Daoy (cell line): ENCODE measurements around the gene PPL. TPM values are rescaled to one million over a fixed set of nuclear protein-coding genes. Genes with fewer than 3 reads are reported as not detected.
"Not testable (repeated sequence)": the region's sequence is repeated elsewhere in the genome, so short reads cannot be mapped to it uniquely, and the experiment has no call there.

Source experiments
- DNase-seq: peaks from one replicate; pipeline ENCODE4 v3.0.0-alpha.2; 2015; ENCODE audit warnings: low read depth
- total RNA-seq: library from RNA; depleted of rRNA; stranded (reverse); fragments of >200 nt; shearing (Covaris generic); gene quantifications from 2 replicates; pipeline ENCODE4 v1.2.3, GENCODE V29; 2014

The PPL gene
- total RNA-seq, 1 experiment from 2014 or later = 0.06 TPM

DNA sequence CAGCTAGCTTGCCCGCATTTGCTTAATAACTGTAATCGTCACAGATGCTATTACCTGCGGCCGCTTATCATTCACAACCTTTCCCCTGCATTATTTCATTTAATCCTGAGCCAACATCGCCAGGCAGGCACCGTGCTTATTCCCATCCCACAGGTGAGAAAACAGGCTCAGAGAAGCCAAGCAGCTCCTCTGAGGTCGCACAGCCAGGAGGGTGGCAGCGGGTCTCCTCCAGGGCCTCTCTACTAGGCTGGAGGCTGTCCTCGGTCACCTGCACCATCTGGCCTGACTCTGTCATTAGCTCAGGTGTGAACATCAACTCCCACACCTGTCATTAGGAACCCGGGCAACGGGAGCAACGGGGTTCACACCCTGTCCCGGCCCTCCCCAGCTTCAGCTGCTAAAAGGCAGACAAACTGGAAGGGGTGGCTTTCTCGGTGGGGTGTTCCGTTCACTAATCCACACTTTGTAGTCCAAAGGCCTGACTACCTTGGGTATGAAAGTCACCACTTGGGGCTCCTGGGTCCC, 3.0 kb downstream of the PPL start:
- DNase-seq = no peak

DNA sequence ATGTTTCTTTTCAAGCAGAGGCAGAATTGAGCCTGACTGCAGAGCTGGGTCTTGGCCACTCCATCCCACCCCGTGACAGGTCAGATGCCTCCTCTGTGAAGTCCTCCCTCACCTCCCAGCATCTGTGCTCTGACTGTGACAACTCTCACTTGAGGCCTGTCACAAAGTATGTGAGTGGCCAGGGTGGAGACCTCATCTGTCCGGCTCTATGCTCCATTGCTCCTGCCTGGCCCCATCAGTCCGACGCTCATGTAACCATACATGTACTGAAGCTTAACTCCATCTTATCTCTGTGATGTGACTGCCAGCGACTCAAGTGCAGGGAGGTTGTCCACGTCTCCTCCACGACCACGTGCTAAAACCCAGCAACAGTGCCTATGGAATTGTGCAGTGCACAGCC, 3.5 kb downstream of the PPL start:
- DNase-seq = no peak

DNA sequence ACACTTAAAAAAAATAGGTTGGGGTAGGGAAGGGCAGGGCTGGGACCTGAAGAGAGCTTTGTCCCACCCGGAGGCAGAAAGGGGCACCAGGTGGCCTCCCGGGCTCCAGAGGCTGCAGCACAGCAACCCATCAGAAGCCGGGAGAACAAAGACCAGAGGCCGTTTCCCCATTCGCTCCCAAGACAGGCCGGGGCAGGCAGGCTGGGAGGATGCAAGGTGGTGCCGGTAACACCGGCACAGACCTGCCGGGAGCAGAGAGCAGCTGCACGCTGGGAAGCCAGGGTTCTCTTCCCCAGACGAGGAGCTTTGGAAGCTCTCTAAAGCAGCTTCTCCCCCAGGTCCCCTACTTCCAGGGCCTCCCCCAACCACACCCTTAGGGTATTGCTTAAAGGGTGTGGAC, 5.6 kb downstream of the PPL start:
- DNase-seq = no peak

DNA sequence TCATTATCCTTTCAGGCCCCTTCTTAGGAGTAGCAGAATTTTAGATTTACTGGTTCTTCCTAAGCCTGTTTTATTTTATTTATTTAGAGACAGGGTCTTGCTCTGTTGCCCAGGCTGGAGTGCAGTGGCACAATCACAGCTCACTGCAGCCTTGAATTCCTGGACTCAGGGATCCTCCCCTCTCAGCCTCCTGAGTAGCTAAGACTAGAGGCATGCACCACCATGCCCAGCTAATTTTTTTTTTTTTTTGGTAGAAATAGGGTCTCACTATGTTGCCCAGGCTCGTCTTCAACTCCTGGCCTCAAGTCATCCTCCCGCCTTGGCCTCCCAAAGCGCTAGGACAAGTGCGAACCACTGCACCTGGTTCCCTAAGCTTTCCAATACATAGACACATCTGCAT, 7.3 kb downstream of the PPL start:
- not testable (repeated sequence) for DNase-seq

DNA sequence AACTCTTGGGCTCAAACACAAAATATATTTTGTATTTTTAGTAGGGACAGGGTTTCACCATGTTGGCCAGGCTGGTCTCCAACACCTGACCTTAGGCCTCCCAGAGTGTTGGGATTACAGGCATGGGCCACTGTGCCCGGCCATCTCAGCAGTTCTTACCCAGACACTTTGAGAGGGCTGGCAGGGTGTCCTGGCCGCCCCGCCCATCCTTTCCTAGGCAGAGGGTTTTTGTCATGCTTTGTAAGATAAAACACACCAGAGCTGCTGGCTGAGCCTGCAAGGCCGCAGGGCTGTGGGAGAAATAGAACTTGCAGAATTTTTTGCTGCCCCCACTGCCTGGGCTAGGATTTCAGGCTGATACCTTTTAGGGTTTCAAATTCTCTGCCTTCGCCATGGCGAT, 8.7 kb downstream of the PPL start:
- DNase-seq = no peak

DNA sequence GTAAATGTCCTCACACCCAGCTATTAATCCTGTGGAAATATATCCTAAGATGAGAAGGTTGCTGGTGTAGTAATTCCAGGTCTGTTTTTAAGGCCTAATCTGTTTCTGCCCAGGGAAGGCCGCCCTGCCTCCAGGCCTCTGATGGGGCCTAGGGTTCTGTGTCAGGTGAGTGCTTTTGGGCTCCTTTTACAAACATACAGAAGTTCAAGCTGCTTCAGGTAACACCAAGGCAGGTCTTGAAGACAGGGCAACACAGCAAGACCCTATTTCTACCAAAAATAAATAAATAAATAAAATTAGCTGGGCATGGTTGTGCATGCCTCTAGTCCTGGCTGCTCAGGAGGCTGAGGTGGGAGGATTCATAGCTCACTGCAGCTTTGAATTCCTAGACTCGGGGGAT, 9.3 kb downstream of the PPL start:
- no peak for DNase-seq

DNA sequence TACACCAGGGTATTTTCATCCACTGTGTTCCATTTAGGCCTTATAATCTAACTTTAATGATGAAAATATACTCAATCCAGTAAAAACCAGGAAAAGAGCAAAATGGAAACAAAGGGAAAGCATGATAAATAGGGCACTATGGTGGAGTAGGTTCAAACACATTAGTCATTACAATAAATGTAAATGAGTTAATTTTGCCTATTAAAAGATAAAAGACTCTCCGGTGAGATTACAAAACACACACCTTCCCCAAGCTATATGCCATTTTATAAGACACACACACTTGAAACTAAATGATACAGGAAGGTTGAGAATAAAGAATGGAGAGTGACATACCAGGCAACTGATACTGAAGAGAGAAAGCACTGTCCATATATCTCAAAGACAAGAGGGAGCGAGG, 10.0 kb downstream of the PPL start:
- no peak for DNase-seq

DNA sequence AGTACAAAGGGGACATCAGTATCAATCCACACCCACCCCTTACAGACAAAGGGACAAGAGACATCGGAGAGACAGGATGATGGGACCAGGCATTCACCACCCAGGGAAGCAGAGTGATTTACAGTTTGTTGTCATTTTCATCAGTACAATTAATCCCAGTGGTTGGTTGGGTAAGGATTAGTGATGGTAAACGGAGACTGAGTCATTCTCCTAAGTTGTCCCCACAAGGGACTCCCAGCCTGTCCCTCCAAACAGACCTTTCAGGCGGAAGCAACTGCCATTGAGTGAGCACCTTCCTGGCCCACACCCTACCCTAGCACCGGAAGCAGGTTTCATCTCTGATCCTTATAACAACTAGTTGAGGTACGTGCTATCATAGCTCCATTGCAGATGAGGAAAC, 11.2 kb downstream of the PPL start:
- no peak for DNase-seq

DNA sequence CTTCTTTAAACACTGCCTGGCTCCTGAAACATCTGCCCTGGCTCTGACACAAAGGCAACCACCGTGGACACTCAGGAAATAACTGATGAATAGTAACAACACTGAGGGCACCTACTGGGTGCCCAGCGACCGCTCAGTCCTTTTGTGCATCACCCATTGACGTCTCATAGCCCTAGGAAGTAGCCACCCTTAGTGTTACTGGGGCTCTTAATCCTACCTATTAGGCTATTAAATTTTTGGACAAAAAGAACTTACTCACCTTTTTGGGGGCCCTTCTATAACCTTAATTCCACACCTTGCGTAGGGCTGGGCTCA, 11.7 kb downstream of the PPL start:
- no peak for DNase-seq

DNA sequence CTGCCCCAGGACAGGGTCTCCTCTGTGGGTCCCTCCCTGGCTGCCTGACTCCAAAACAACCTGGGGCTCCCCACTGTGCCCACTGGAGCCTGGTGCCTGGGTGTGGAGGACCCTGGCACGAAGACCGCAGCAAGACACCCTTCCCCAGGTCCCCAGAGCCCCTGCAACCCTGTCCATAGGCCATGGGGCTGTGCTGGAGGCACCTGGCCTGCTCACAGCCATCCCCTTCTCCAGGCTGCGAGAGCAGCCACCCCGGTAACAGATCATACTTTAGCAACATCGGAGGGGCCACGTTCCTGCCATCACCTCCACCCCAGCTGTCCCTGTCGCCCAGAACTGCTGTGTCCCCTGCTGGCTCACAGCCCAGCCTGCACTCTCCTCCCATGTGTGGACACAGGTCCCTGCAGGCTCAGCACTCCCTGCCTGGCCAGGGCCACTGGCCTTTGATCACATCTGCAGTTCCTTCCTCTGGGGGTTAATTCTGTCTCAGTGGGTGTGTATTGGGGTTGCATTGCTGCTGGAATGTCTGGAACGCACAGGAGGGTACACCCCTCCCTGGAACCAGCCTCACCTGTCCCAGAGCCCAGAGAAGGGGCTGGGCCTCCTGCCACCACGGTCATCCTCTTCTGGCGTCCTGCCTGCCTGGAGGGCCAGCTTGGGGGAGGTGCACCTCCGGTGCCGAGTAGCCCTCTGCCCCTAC, 12.2 kb downstream of the PPL start:
- DNase-seq = no peak

DNA sequence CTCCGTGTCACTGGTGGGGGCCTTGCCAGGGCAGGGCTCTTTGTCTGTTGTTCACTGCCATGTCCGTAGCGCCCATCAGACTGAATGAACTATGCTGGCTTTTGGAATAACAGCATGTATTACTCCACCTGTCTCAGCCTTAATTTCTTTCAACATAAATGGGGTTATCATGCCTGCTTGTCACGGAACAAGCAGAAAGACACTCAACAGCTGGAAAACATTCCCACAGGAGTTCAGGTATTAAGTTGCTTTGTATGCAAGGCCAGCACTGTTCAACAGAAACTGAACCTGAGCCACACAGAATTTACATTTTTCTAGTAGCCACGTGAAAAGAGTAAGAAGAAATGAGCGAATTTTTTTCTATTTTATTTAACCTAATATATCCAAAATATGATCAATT, 13.1 kb downstream of the PPL start:
- no peak for DNase-seq

DNA sequence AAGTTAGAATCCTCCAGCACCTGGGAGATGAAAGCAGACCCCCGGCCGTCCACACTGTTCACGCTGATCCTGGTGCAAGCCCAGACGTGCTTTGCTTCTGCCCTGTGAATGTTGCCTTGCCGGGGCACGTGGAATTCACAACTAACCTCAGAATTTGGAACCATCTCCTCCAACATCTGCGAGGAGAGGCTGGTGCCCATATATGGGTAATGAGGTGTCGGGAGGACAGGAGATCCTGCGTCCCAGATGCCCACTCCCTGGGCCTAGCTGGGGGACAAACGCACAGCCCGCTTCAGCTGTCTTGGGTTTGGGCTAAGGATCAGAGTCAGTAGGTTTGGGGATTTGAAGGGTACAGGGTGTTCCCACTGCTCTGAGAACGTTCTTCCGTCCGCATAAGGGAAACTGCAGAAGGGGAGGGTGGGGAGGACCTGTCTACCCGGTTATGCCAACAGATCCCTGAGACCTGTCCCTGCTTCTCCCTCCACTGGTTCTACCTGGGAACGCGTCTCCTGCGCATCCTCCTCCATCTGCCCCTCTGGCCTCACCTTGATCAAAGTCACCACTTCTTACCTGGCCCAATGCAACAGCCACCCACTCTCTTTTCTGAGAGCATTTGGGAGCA, 14.1 kb downstream of the PPL start:
- no peak for DNase-seq

DNA sequence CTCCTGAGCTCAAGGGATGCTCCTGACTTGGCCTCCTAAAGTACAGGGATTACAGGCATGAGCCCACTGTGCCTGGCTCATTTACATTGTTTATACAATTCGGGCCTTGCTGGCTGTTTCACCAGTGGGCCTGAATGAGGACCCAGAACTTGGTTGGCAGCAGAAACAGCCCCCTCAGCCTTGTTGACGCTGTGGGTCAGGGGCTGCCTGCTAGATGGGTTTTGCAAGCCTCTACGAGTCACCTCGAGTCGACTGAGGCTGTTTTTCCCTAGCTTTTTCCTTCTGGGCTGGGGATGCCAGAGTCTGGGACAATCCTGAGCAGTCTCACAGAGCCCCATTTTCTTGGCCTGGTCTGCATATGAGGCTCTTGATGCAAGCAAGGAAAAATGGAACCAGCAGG, 16.1 kb downstream of the PPL start:
- no peak for DNase-seq

DNA sequence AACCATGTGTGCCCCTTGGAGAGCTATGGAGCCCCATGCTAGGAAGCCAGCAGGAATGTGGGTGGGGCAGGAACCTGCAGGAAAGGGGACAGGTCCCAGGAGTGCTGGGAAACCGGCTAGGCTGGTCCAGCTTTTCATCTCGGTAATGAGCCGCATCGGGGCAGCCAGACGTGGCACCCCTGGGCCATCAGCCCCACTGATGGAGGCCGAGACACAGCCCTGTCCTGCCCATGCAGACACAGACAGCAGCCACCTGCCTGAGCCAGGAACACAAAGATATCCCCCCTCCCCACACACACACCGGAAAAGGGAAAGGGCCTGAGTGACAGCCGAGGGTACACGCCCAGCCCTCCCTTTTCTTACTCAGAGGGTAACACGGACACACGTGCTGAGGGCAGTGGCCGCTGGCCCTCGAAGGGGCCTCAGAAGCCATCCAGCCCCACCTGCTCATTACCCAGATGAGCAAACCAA, 18.1 kb downstream of the PPL start:
- no peak for DNase-seq

DNA sequence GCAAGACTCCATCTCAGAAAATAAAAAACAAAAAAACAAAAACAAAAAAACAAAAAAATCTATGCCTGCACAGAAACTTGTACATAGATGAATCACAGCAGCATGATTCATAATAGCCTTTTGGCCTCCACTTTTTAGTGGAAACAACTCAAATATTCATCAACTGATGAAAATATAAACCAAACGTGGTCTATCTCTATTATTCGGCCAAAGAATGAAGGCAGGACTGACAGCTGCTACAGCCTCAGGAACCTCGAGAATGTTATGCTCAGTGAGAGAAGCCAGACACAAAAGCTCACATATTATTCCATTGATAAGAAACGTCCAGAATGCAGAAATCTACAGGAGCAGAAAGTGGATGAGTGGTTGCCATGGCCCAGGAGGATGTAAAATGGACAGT, 19.8 kb downstream of the PPL start:
- no peak for DNase-seq

DNA sequence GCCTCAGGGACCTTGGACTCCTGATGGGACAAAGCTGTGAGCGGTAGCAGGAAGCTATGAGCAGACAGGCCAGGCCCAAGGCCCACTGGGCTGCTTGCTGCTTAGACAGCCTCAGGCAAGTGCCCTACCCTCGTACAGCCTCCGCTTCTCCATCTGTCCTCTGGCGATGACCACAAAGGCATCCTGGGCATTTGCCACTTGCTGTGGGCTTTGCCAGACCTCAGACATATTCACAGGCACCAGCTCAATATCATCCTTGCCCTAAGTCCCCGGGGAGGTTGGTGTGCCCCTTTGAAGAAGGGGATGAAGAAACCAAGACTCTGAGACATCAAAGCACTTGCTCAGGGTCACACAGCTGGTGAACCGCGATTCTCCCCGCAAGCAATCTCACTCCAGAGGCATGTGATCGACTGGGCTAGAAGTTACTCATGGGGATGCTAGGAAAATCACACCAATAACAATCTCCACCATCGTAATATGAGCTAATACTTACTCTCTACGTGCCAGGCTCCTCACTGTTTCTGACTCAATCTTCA, 21.7 kb downstream of the PPL start:
- DNase-seq = peak; percentile 76

DNA sequence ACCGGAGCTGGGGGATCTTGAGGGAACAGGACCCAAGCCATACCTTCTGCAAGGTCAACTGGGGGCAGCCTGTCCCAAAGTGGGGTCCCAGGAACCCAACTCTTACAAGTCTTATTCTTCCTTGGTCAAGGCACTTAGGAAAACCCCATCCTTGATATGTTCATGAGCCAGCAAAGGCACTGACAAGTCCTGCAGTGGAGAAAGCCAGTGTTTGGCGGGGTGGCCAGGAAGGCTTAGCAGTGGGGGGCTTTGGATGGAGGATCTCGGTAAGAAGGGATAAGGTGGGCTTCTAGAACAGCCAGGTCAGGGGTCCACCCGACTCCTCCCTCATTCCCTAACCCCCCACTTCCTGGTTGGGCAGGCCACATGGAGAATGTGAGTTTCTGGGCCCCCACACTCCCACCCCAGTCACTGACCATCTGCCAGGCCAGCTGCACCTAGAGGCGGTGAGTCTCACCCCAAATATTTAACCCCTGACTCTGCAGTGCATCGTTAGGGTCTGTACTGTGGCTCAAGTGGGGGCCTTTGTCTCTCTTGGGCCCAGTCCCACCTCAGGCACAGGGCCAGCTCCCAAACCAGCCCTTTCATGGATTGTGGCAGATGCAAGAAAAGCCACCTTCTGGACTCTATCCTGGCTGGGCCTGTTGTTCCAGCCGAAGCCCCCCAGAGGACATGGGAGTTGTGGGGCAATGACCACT, 22.3 kb downstream of the PPL start:
- no peak for DNase-seq

DNA sequence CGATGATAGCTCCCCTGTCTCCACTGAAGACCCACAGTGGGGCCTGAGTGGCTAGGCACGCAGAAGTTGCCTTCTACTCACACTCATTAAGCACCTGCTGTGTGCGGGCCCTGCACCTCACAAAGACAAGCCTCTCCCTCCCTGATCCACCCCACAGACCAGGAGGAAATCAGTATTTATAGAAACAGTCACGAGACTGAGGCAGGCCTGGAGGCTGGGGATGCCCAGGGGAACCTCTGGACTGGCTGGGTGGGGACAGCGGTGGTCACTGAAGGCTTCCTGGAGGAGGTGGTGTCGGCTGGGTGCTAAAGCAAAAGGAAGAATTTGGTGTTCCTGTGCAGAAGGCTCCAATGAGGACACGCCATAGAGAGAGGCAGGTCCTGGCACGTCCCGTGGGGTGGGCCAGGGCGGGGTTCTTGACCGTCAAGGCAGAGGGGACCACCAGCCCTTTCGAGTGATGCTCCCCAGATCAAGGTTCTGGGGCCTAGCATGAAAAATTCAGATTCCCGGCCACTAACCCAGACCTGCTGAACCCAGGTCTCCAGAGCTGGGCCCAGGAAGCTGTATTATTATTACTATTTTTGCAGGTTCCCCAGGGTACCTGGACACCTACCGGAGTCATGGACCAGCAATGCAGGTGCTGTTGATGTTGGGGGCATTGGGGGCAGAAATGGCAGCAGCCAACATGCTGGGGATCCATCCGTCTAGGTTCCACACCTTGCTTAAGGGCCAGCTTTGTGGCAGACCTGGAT, 23.0 kb downstream of the PPL start:
- no peak for DNase-seq

DNA sequence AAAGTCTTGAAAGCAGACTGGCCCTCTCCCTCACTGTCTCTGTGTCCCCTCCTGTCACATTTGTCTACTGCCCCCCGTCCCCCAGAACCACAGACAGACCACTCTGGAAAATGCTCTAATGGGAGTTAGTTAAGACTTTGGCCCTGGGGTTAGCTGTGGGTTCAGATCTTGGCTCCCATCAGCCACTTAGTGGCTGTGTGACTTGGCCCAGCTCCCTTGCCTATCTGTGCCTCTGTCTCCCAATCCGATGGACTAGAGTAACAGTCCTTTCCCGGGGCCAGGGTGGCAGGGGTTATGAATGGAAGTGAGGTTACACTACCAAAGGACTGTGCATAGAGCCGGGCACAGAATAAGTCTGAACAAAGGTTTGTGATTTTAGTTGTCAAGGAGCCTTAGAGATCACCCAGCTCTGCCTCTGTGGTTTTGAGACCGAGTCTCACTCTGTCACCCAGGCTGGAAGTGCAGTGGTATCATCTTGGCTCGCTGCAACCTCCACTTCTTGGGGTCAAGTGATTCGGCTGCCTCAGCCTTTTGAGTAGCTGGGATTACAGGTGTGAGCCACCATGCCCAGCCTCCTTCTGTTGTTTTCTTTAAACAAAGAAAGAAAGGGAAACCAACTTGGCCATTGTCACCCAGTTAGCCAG, 23.7 kb downstream of the PPL start:
- DNase-seq = no peak

DNA sequence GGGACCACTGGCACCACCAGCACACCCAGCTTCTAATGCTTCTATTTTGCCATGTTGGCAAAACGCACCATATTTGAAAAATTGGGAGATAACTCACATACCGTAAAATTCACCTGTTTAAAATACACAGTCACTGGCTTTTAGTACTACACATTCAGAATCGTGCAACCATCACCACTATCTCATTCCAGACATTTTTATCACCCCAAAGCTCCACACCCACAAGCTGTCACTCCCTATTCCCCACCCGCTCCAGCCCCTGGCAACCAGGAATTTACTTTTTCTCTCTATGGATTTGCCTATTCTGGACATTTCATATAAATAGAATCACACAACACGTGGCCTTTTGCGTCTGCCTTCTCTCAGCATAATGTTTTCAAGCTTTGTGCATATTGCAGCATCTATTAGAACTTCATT, 25.0 kb downstream of the PPL start:
- DNase-seq = no peak

DNA sequence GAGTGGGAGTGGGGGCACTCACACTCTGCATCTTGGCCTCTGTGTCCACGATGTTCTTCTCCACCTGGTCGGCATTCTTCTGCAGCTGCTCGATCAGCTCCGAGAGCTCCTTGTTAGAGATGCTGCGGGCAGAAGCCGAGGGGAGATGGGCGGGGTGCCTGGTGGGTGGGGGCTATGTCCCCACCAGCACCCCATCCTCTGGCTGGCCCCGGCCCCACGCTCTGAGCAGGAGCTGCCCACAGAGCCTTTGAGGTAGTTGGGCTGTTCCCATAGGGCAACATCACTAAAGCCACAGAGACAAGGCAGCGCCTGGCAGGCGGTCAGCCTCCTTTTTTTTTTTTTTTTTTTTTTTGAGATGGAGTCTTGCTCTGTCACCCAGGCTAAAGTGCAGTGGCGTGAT, 26.1 kb downstream of the PPL start:
- DNase-seq = no peak

DNA sequence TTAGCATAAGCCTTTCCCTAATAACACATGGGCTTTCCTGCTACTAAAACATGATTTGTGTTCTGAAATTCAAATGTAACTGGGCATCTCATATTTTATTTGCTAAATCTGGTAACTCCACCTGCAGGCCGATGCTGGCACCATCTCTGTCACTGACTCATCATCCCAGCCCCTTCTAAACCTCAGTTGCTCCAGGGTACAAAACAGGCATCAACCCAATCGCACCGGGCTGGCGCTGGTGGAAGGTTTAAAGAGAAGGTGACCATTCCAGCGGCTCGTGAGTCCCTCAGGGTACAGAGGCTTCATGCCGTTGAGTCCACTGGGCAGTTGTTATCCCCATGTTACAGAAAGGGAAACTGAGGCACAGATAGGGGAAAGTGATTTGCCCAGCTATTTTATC, 27.1 kb downstream of the PPL start:
- no peak for DNase-seq
